Measurements from ENCODE around the gene CYP1A2. TPM values are rescaled to one million over a fixed set of nuclear protein-coding genes. Genes with fewer than 3 reads are reported as not detected.
A peak's percentile ranks its signal among the peaks of the same experiment; 100 is the strongest.

CYP1A2 gene, protein sequence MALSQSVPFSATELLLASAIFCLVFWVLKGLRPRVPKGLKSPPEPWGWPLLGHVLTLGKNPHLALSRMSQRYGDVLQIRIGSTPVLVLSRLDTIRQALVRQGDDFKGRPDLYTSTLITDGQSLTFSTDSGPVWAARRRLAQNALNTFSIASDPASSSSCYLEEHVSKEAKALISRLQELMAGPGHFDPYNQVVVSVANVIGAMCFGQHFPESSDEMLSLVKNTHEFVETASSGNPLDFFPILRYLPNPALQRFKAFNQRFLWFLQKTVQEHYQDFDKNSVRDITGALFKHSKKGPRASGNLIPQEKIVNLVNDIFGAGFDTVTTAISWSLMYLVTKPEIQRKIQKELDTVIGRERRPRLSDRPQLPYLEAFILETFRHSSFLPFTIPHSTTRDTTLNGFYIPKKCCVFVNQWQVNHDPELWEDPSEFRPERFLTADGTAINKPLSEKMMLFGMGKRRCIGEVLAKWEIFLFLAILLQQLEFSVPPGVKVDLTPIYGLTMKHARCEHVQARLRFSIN
- total RNA-seq (not detected), polyA plus RNA-seq (not detected)

DNA sequence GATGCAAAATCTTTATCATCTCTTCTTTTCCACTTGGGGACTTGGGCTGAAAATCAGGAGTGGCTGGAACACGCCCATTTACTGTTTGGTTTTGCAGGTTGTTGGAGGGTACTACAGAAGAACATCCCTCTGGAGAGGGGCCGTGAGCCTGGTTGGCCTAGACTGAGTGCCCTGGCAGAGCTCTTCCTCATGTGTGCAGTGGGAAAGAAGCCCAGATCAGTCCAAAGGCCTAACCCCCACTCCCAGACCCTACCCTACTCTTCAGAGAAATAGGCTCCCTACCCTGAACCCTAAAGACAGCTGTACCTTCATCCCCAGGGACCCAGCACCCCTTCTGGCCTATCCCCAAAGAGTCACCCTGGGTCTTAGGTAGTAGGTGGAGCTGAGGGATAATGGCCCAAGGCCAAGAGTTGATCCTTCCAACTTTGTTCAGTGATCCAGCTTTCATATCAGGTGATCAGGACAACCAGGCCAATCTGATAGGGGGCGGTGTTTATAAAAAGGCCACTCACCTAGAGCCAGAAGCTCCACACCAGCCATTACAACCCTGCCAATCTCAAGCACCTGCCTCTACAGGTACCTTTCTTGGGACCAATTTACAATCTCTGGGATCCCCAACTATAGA, at the start of gene CYP1A2:
Gene CYP1A2 (plus strand): TSS at position 524 of the 625 bp plus-strand sequence. CDS start 894 bp downstream, outside the sequence.
- Histone ChIP-seq H3K27me3 (ENCODE audit: insufficient read depth, low read length) (no peaks in the 10 kb centered on the region), H3K27ac (ENCODE audit: low read depth, low read length) (no peak within 1 kb of the TSS), H3K4me3 (ENCODE audit: low read length in 2 of 2) (no peak within 1 kb of the TSS), H3K4me1 (ENCODE audit: insufficient read depth, low read length) (no peaks in the 10 kb centered on the region), H3K36me3 (ENCODE audit: insufficient read depth, low read length) (no peaks in the 10 kb centered on the region), H3K9me3 (ENCODE audit: control insufficient read depth in 1 of 2, low read length in 2 of 2) (no peaks in the 10 kb centered on the region)
- ChIA-PET CTCF (ENCODE audit: partially characterized antibody) (interaction anchor here (1.3 kb wide), 1 partner anchor 113 kb away, joined by 4 read pairs; no protein-coding TSS in a partner anchor), POLR2A (ENCODE audit: partially characterized antibody) (no interaction called here)
- Mint-ChIP-seq H3K9me3 (no peaks in the 10 kb centered on the region), H3K27me3 (no peaks in the 10 kb centered on the region), H3K36me3 (no peaks in the 10 kb centered on the region), H3K4me3 (no peak within 1 kb of the TSS), H3K27ac (no peak within 1 kb of the TSS), H3K4me1 (no peaks in the 10 kb centered on the region)
- no peak for DNase-seq
- intact Hi-C loops (cut with micrococcal nuclease), result no loop called here

DNA sequence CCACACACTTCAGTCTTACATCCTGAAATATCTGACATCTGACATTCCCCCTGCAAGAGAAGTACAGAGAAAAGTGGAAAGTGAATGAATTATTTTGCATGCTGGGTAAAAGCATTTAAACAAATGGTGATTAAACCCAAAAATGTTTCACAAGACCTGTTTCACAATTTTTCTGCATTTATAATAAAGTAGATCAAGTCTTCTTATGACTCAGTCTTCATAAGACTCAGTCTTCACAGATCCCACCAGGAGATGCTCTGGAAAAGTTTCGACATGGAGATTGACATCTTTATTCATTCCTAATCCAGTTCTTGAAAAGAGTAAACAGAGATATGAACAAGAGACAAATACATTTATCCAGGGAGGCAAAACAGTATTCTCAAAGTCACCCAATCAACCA, 39.6 kb upstream of the CYP1A2 start:
- Mint-ChIP-seq H3K27me3 (peaks cover 4 to 6% of the 10 kb centered on the region in 2 donors), H3K27ac (no peak overlapping the region), H3K36me3 (no peaks in the 10 kb centered on the region), H3K9me3 (no peaks in the 10 kb centered on the region), H3K4me3 (no peak overlapping the region), H3K4me1 (peaks cover 5 to 10% (median 6%) of the 10 kb centered on the region in 4 donors)
- ChIA-PET CTCF (ENCODE audit: partially characterized antibody) (no interaction called here), POLR2A (ENCODE audit: partially characterized antibody) (no interaction called here)
- H3K9me3 ChIP-seq (ENCODE audit: control insufficient read depth in 1 of 2, low read length in 2 of 2), result no peaks in the 10 kb centered on the region
- no peaks in the 10 kb centered on the region for H3K36me3 ChIP-seq (ENCODE audit: insufficient read depth, low read length)
- H3K27me3 ChIP-seq (ENCODE audit: insufficient read depth, low read length), result no peaks in the 10 kb centered on the region
- no peak overlapping the region for H3K27ac ChIP-seq (ENCODE audit: low read depth, low read length)
- intact Hi-C loops (cut with micrococcal nuclease), result no loop called here
- H3K4me1 ChIP-seq (ENCODE audit: insufficient read depth, low read length), result peaks cover 7% of the 10 kb centered on the region
- no peak for DNase-seq
- no peak overlapping the region for H3K4me3 ChIP-seq (ENCODE audit: low read length in 2 of 2)

DNA sequence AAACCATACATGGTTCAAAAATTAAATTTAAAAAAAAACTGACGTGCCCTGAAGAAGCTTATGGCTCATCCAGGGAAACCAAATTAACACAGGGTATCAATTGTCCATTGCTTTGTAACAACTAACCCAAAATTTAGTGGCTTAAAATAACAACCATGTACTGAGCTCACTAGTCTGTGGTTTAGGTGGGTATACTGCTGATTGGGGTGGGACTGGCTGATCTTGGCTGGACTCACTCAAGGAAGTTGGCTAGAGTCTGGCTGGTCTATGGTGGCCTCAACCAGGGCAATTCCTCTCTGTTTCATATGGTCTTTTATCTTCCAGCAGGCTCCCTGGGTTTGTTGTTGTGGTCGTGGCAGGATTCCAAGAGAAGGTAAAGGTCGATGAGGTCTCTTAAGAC, 38.8 kb upstream of the CYP1A2 start:
- no peaks in the 10 kb centered on the region for H3K27me3 ChIP-seq (ENCODE audit: insufficient read depth, low read length)
- no peaks in the 10 kb centered on the region for H3K9me3 Mint-ChIP-seq
- H3K36me3 ChIP-seq (ENCODE audit: insufficient read depth, low read length), result no peaks in the 10 kb centered on the region
- no peak for DNase-seq
- POLR2A ChIA-PET (ENCODE audit: partially characterized antibody), result interaction anchor here (1.0 kb wide), 1 partner anchor 16 kb away, joined by 3 read pairs; the partner anchor contains the start of gene CYP1A1
- H3K4me1 ChIP-seq (ENCODE audit: insufficient read depth, low read length), result peaks cover 7% of the 10 kb centered on the region
- intact Hi-C loops (cut with micrococcal nuclease), result no loop called here
- H3K4me3 Mint-ChIP-seq, result peak overlapping the region in 1 of 8 donors; percentile 32
- peaks cover 5 to 10% (median 6%) of the 10 kb centered on the region in 4 donors for H3K4me1 Mint-ChIP-seq
- no peaks in the 10 kb centered on the region for H3K9me3 ChIP-seq (ENCODE audit: control insufficient read depth in 1 of 2, low read length in 2 of 2)
- H3K4me3 ChIP-seq (ENCODE audit: low read length in 2 of 2), result no peak overlapping the region
- peaks cover 4 to 6% of the 10 kb centered on the region in 2 donors for H3K27me3 Mint-ChIP-seq
- no peaks in the 10 kb centered on the region for H3K36me3 Mint-ChIP-seq
- H3K27ac Mint-ChIP-seq, result peak overlapping the region in 5 of 7 donors; percentile 16 to 85 (median 65)
- H3K27ac ChIP-seq (ENCODE audit: low read depth, low read length), result no peak overlapping the region
- CTCF ChIA-PET (ENCODE audit: partially characterized antibody), result no interaction called here

DNA sequence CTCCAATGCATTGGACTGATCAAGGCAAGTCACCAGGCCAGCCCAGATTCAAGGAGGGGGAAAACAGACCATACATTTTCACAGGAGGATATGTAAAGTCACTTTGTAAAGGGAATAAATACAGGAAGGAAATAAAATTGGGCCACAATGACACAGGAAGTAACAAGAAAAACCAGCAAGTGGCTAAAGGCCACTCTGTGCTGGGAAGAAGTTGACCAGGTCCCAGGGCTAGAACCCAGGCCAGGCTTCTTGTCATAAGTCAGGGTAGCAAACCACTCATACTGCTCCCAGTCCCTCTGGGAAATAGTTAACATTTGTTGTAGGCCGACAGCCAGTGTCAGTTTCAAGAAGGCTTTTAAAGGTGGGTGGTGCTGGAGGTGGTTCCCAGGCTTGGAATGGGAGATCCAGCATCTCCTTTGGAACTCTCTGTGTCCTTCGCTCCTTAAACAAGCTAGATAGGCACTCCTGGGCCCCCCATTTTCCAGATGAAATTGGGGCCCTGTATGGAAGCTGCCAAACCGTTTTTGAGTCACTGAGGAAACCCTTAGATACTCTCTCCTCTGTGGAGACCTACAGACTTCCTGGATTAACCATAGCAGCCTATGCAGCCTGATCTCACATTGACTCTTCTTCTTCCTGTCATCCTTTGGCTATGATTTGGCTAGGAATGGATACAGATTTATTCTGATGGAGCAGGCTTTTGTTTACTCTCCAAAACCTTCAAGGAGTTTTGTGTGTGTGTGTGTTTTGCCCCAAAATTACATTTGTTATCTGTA, 38.1 kb upstream of the CYP1A2 start:
- Mint-ChIP-seq H3K4me3 (peak overlapping the region in 2 of 8 donors; percentile 13 to 32), H3K4me1 (peaks cover 5 to 10% (median 6%) of the 10 kb centered on the region in 4 donors)
- H3K27ac ChIP-seq (ENCODE audit: low read depth, low read length), result no peak overlapping the region

DNA sequence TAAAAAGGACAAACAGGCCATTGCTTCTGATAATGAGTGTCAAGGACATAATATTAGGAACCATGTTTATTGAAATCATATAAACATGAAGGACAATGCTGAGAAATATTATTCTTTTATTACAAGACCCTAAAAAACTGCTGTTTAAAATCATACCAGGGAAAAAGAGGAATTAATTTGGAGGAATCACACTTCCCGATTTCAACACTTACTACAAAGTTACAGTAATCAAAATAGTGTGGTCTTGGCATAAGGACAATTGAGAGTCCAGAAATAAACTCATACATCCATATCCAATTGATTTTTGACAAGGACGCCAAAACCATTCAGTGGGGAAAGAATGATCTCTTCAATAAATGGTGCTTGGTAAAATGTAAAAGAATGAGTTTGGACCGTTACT, 36.3 kb upstream of the CYP1A2 start:
- H3K27me3 Mint-ChIP-seq, result peaks cover 1% of the 10 kb centered on the region in 2 donors
- H3K4me3 Mint-ChIP-seq, result no peak overlapping the region
- no peak overlapping the region for H3K27ac Mint-ChIP-seq
- DNase-seq, result no peak
- intact Hi-C loops (cut with micrococcal nuclease), result no loop called here
- Histone ChIP-seq H3K4me3 (ENCODE audit: low read length in 2 of 2) (no peak overlapping the region), H3K27ac (ENCODE audit: low read depth, low read length) (no peak overlapping the region), H3K36me3 (ENCODE audit: insufficient read depth, low read length) (no peaks in the 10 kb centered on the region), H3K4me1 (ENCODE audit: insufficient read depth, low read length) (peaks cover 7% of the 10 kb centered on the region), H3K27me3 (ENCODE audit: insufficient read depth, low read length) (no peaks in the 10 kb centered on the region), H3K9me3 (ENCODE audit: control insufficient read depth in 1 of 2, low read length in 2 of 2) (no peaks in the 10 kb centered on the region)
- H3K4me1 Mint-ChIP-seq, result peaks cover 5 to 10% (median 6%) of the 10 kb centered on the region in 4 donors
- no peaks in the 10 kb centered on the region for H3K36me3 Mint-ChIP-seq
- CTCF ChIA-PET (ENCODE audit: partially characterized antibody), result no interaction called here
- POLR2A ChIA-PET (ENCODE audit: partially characterized antibody), result no interaction called here
- no peaks in the 10 kb centered on the region for H3K9me3 Mint-ChIP-seq

More for the DNA sequence above, 38.1 kb upstream of the CYP1A2 start:
- Histone ChIP-seq H3K4me1 (ENCODE audit: insufficient read depth, low read length) (peaks cover 7% of the 10 kb centered on the region), H3K27me3 (ENCODE audit: insufficient read depth, low read length) (no peaks in the 10 kb centered on the region), H3K36me3 (ENCODE audit: insufficient read depth, low read length) (no peaks in the 10 kb centered on the region), H3K9me3 (ENCODE audit: control insufficient read depth in 1 of 2, low read length in 2 of 2) (no peaks in the 10 kb centered on the region), H3K4me3 (ENCODE audit: low read length in 2 of 2) (no peak overlapping the region)
- Mint-ChIP-seq H3K27me3 (peaks cover 4% of the 10 kb centered on the region in 2 donors), H3K36me3 (no peaks in the 10 kb centered on the region), H3K27ac (peak overlapping the region in 5 of 7 donors; percentile 62 to 85 (median 66)), H3K9me3 (no peaks in the 10 kb centered on the region)
- CTCF ChIA-PET (ENCODE audit: partially characterized antibody), result no interaction called here
- no peak for DNase-seq
- POLR2A ChIA-PET (ENCODE audit: partially characterized antibody), result interaction anchor here (1.0 kb wide), 1 partner anchor 15 kb away, joined by 3 read pairs; the partner anchor contains the start of gene CYP1A1
- intact Hi-C loops (cut with micrococcal nuclease), result no loop called here

DNA sequence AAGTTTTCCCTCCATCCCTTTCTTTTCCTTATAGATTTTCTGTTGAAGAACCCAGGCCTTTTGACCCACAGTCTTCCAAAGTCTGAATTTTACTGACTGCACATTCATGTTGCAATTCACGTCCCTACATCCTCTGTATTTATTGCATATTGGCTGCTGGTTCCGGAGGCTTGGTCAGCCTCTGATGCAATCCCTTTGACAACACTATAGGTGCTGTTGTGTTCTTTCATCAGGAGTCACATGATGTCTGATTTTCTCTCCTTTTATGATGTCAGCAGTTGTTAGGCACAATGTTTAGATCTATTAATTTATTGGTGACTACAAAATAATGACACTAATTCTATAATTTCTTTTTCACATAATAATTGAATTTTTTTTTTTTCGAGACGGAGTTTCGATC, 32.0 kb upstream of the CYP1A2 start:
- no peaks in the 10 kb centered on the region for H3K9me3 Mint-ChIP-seq
- CTCF ChIA-PET (ENCODE audit: partially characterized antibody), result interaction anchor here (0.6 kb wide), 1 partner anchor 78 kb away, joined by 3 read pairs; no protein-coding TSS in a partner anchor
- Histone ChIP-seq H3K4me1 (ENCODE audit: insufficient read depth, low read length) (no peaks in the 10 kb centered on the region), H3K36me3 (ENCODE audit: insufficient read depth, low read length) (no peaks in the 10 kb centered on the region), H3K27ac (ENCODE audit: low read depth, low read length) (no peak overlapping the region), H3K9me3 (ENCODE audit: control insufficient read depth in 1 of 2, low read length in 2 of 2) (no peaks in the 10 kb centered on the region), H3K4me3 (ENCODE audit: low read length in 2 of 2) (no peak overlapping the region), H3K27me3 (ENCODE audit: insufficient read depth, low read length) (no peaks in the 10 kb centered on the region)
- H3K36me3 Mint-ChIP-seq, result no peaks in the 10 kb centered on the region
- no peaks in the 10 kb centered on the region for H3K27me3 Mint-ChIP-seq
- no peaks in the 10 kb centered on the region for H3K4me1 Mint-ChIP-seq
- POLR2A ChIA-PET (ENCODE audit: partially characterized antibody), result interaction anchor here (1.0 kb wide), 1 partner anchor 9 kb away, joined by 3 read pairs; the partner anchor contains the start of gene CYP1A1
- no peak overlapping the region for H3K27ac Mint-ChIP-seq
- no peak for DNase-seq
- intact Hi-C loops (cut with micrococcal nuclease), result no loop called here
- no peak overlapping the region for H3K4me3 Mint-ChIP-seq

All from CD4-positive, alpha-beta memory T cell (primary cell).